GM12865 (cell line): ENCODE results near the gene TMEM138.

ENCODE experiments used
- DNase-seq: peaks from one replicate; pipeline ENCODE4 v3.0.0; 2010; ENCODE audit warnings: low read depth
- H3K4me3 ChIP-seq: 2 replicates; pipeline ENCODE4 v1.5.1; 2011; ENCODE audit warnings: mild to moderate bottlenecking, low read depth, low read length, control low read depth
- CTCF ChIP-seq: IDR thresholded peaks from 2 replicates; pipeline ENCODE4 v1.5.1; 2011; ENCODE audit warnings: low read length, control low read depth, low read depth, inconsistent platforms; ENCODE audit not compliant: insufficient read depth; ENCODE audit errors: missing control alignments

Gene TMEM138

GRCh38 chr11:61384271-61385242 is 22.4 kb downstream of the TMEM138 start:
- no peak for DNase-seq
- H3K4me3 ChIP-seq = no peak overlapping the region
- TF ChIP-seq CTCF = peak; percentile 14

GRCh38 chr11:61390161-61390560 is 28.0 kb downstream of the TMEM138 start:
- H3K4me3 ChIP-seq = no peak overlapping the region
- TF ChIP-seq CTCF = no peak
- DNase-seq = no peak

GRCh38 chr11:61392981-61393595 is 30.9 kb downstream of the TMEM138 start:
- peak; percentile 30 for DNase-seq
- peak; percentile 11 for TF ChIP-seq CTCF
- peak overlapping the region; percentile 70 for H3K4me3 ChIP-seq

- no peak for DNase-seq
- no peak for TF ChIP-seq CTCF
- H3K4me3 ChIP-seq = no peak overlapping the region
Observed at GRCh38 chr11:61401173-61401572, 39.0 kb downstream of the TMEM138 start.

GRCh38 chr11:61401573-61401972 is 39.4 kb downstream of the TMEM138 start:
- no peak for DNase-seq
- no peak for TF ChIP-seq CTCF
- no peak overlapping the region for H3K4me3 ChIP-seq

- no peak overlapping the region for H3K4me3 ChIP-seq
- no peak for DNase-seq
- TF ChIP-seq CTCF = no peak
Observed at GRCh38 chr11:61403658-61404057, 41.5 kb downstream of the TMEM138 start.
